Measurements from ENCODE around the gene ZNG1C.
"Not testable (repeated sequence)": the region's sequence is repeated elsewhere in the genome, so short reads cannot be mapped to it uniquely, and the experiment has no call there.

Gene ZNG1C

GRCh38 chr9:68241683-68242082, at the start of gene ZNG1C:
ZNG1C (plus strand) TSS chr9:68241983; CDS start chr9:68242032, 49 bp downstream.
- DNase-seq, result not testable (repeated sequence)

- DNase-seq, result not testable (repeated sequence)
These were observed 654 bp downstream of the ZNG1C start for GRCh38 chr9:68242437-68242836.

GRCh38 chr9:68281041-68281440, 39.3 kb downstream of the ZNG1C start:
- not testable (repeated sequence) for DNase-seq

- DNase-seq, result not testable (repeated sequence)
These were observed 60.8 kb downstream of the ZNG1C start, which contains the start of gene FOXD4L3 for GRCh38 chr9:68302567-68302966. FOXD4L3 (plus strand) TSS chr9:68302867; CDS start chr9:68302952, 85 bp downstream.

GRCh38 chr9:68303771-68304170, 62.0 kb downstream of the ZNG1C start:
- not testable (repeated sequence) for DNase-seq

GRCh38 chr9:68304212-68304611, 62.4 kb downstream of the ZNG1C start:
- DNase-seq, result not testable (repeated sequence)

GRCh38 chr9:68304777-68305176, 63.0 kb downstream of the ZNG1C start:
- not testable (repeated sequence) for DNase-seq

- not testable (repeated sequence) for DNase-seq
These were observed 64.0 kb downstream of the ZNG1C start for GRCh38 chr9:68305680-68306285.

- not testable (repeated sequence) for DNase-seq
These were observed 64.7 kb downstream of the ZNG1C start for GRCh38 chr9:68306391-68306964.

- not testable (repeated sequence) for DNase-seq
These were observed 65.3 kb downstream of the ZNG1C start for GRCh38 chr9:68307127-68307526.

- not testable (repeated sequence) for DNase-seq
These were observed 65.9 kb downstream of the ZNG1C start for GRCh38 chr9:68307654-68308053.

GRCh38 chr9:68311208-68311607, 69.4 kb downstream of the ZNG1C start:
- not testable (repeated sequence) for DNase-seq

GRCh38 chr9:68318209-68318608, 76.4 kb downstream of the ZNG1C start:
- DNase-seq, result not testable (repeated sequence)

GRCh38 chr9:68323749-68324148, 82.0 kb downstream of the ZNG1C start:
- not testable (repeated sequence) for DNase-seq

GRCh38 chr9:68324518-68324917, 82.7 kb downstream of the ZNG1C start:
- DNase-seq, result not testable (repeated sequence)

GRCh38 chr9:68329106-68329505, 87.3 kb downstream of the ZNG1C start:
- not testable (repeated sequence) for DNase-seq

- DNase-seq, result not testable (repeated sequence)
These were observed 88.9 kb downstream of the ZNG1C start for GRCh38 chr9:68330531-68331173.

GRCh38 chr9:68332122-68332521, 90.3 kb downstream of the ZNG1C start:
- not testable (repeated sequence) for DNase-seq

- not testable (repeated sequence) for DNase-seq
These were observed 94.2 kb downstream of the ZNG1C start for GRCh38 chr9:68335935-68336334.

- not testable (repeated sequence) for DNase-seq
These were observed 95.0 kb downstream of the ZNG1C start for GRCh38 chr9:68336639-68337339.

- DNase-seq, result not testable (repeated sequence)
These were observed 96.2 kb downstream of the ZNG1C start for GRCh38 chr9:68338000-68338399.

- not testable (repeated sequence) for DNase-seq
These were observed 100.7 kb downstream of the ZNG1C start for GRCh38 chr9:68342265-68343025.

Data from activated naive CD4-positive, alpha-beta T cell (primary cell).